CD4-positive, alpha-beta memory T cell (primary cell): Measurements from ENCODE around the gene C10orf95. TPM values are rescaled to one million over a fixed set of nuclear protein-coding genes. Genes with fewer than 3 reads are reported as not detected.
"Not testable (repeated sequence)": the region's sequence is repeated elsewhere in the genome, so short reads cannot be mapped to it uniquely, and the experiment has no call there.

Experiments used
- CTCF ChIA-PET: fragments of 350-600 bp; sonication (Branson Sonifier 250); formaldehyde crosslinking; loops from one replicate; lab custom pipeline; 2021; ENCODE audit warnings: inconsistent platforms; ENCODE audit not compliant: partially characterized antibody; lab: Charles Lee
- POLR2A ChIA-PET: fragments of 350-600 bp; sonication (Branson Sonifier 250); formaldehyde crosslinking; loops from one replicate; lab custom pipeline; 2021; ENCODE audit not compliant: partially characterized antibody; lab: Charles Lee
- DNase-seq, 5 donors: peaks; one replicate each; pipeline versions ENCODE4 v3.0.0 to v3.0.0-alpha.2; 2020 to 2022; ENCODE audit warnings: mixed read lengths in 1 of 5
- H3K27ac ChIP-seq: one replicate; pipeline ENCODE4 v1.7.0; 2013; ENCODE audit warnings: low read depth, low read length
- H3K27me3 ChIP-seq: 2 replicates; pipeline ENCODE4 v1.7.0; 2013; ENCODE audit warnings: mild to moderate bottlenecking, low read length, moderate library complexity; ENCODE audit not compliant: insufficient read depth
- H3K36me3 ChIP-seq: 2 replicates; pipeline ENCODE4 v1.7.0; 2013; ENCODE audit warnings: mild to moderate bottlenecking, low read length, moderate library complexity; ENCODE audit not compliant: insufficient read depth
- H3K4me1 ChIP-seq: 2 replicates; pipeline ENCODE4 v1.7.0; 2013; ENCODE audit warnings: mild to moderate bottlenecking, low read length, moderate library complexity; ENCODE audit not compliant: insufficient read depth
- H3K4me3 ChIP-seq, 2 donors: one replicate each; pipeline ENCODE4 v1.7.0; 2013; ENCODE audit warnings: low read length in 2 of 2, mild to moderate bottlenecking in 1 of 2
- H3K9me3 ChIP-seq, 2 donors: one replicate each; pipeline ENCODE4 v1.7.0; 2013; ENCODE audit warnings: low read length in 2 of 2, control low read depth in 1 of 2; ENCODE audit not compliant: control insufficient read depth in 1 of 2
- H3K27ac Mint-ChIP-seq, 7 donors: one replicate each; pipeline ENCODE4 v1.8.0; 2020 to 2021; ENCODE audit warnings: mixed read lengths in 7 of 7, mild to moderate bottlenecking in 6 of 7, inconsistent platforms in 3 of 7, moderate library complexity in 3 of 7
- H3K27me3 Mint-ChIP-seq, 2 donors: one replicate each; pipeline ENCODE4 v1.8.0; 2020 to 2021; ENCODE audit warnings: mixed read lengths in 2 of 2
- H3K36me3 Mint-ChIP-seq, 2 donors: one replicate each; pipeline ENCODE4 v1.8.0; 2020 to 2021; ENCODE audit warnings: mixed read lengths in 2 of 2, inconsistent platforms in 1 of 2, mild to moderate bottlenecking in 1 of 2
- H3K4me1 Mint-ChIP-seq, 4 donors: one replicate each; pipeline ENCODE4 v1.8.0; 2020 to 2021; ENCODE audit warnings: mixed read lengths in 4 of 4, mild to moderate bottlenecking in 1 of 4
- H3K4me3 Mint-ChIP-seq, 8 donors: one replicate each; pipeline ENCODE4 v1.8.0; 2020 to 2021; ENCODE audit warnings: mixed read lengths in 8 of 8, mild to moderate bottlenecking in 7 of 8, moderate library complexity in 6 of 8, inconsistent platforms in 3 of 8
- H3K9me3 Mint-ChIP-seq, 8 donors: one replicate each; pipeline ENCODE4 v1.8.0; 2020 to 2021; ENCODE audit warnings: mixed read lengths in 8 of 8, mild to moderate bottlenecking in 5 of 8, inconsistent platforms in 3 of 8, moderate library complexity in 1 of 8
- intact Hi-C: fragments of 100-400 bp; cut with micrococcal nuclease; formaldehyde crosslinking; loops from one replicate; pipeline ENCODE4 v1.15.1; 2023
- polyA plus RNA-seq, 2 donors: library from polyadenylated mRNA; unstranded; fragments of 300-500 nt; fragmentation: Illumina TruSeq; gene quantifications; one replicate each; pipeline ENCODE4 v1.2.3, GENCODE V29; 2021
- total RNA-seq, 2 experiments: library from RNA; stranded (reverse); gene quantifications; one replicate each; pipeline ENCODE4 v1.2.3, GENCODE V29; 2021

C10orf95 gene
- total and polyA plus RNA-seq, 4 experiments from 2014 or later = 0.41 to 1.6 (median 0.65) TPM

DNA sequence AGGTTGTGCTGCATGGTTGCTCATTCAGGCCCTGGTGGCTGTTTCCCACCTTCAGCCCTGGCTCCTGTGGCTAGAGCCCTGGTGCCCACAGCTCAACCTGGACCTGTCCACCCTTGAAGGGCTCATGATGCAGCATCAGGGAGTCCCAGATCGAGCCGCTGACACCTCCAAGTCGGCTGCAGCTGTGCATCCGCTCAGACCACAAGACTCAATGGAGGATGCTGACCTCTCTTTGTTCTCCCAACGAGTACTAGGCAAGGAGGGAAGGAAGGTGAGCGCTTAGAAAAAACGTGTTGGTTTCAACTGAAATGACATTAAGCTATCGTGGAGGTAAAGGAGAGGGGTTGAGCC is 9.5 kb upstream of the C10orf95 start:
- Mint-ChIP-seq H3K4me3 (peak overlapping the region; percentile 83 to 95 (median 90)), H3K4me1 (peaks cover 16 to 38% (median 23%) of the 10 kb centered on the region in 4 donors), H3K9me3 (peaks cover 0 to 2% (median 0%) of the 10 kb centered on the region in 8 donors), H3K27ac (peak overlapping the region; percentile 69 to 95 (median 84)), H3K27me3 (no peaks in the 10 kb centered on the region), H3K36me3 (peaks cover 2 to 4% of the 10 kb centered on the region in 2 donors)
- H3K4me1 ChIP-seq = peaks cover 16% of the 10 kb centered on the region
- H3K27ac ChIP-seq = peak overlapping the region; percentile 70
- H3K36me3 ChIP-seq = no peaks in the 10 kb centered on the region
- no peaks in the 10 kb centered on the region for H3K9me3 ChIP-seq
- DNase-seq = no peak
- CTCF ChIA-PET = interaction anchor here (0.7 to 3.6 kb wide), 7 partner anchors 9 to 123 kb away, joined by 3 to 22 read pairs (median 7); partner anchors contain the start of genes C10orf95, CUEDC2 and NFKB2
- H3K27me3 ChIP-seq = no peaks in the 10 kb centered on the region
- peak overlapping the region; percentile 14 to 85 for H3K4me3 ChIP-seq
- POLR2A ChIA-PET = interaction anchor here (1.2 to 5.6 kb wide), 11 partner anchors 10 to 230 kb away, joined by 3 to 126 read pairs (median 10); partner anchors contain the start of genes ACTR1A, C10orf95, CUEDC2 and FBXL15
- intact Hi-C loops = loop anchor here (1.0 to 5.0 kb wide), 7 partner anchors 11 to 329 kb away; partner anchors contain the start of genes ACTR1A, CUEDC2, GBF1 and PPRC1

DNA sequence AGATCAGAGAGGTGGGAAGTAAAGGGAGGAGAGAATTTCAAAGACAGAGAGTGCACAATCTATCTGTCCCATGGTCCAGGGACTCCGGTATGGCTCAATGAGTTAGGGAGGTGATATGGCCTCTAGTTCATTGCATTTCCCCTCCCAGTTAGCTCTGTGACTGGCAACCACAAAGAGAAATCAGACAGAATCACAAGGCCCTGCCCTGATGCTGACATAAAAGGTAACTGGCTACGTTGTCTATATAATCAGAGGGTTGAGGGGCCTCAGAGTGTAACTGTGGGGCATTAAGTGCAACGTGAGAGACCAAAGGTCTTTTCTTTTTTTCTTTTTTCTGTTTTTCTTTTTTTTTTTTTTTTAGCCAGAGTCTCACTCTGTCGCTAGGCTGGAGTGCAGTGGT is 7.3 kb upstream of the C10orf95 start:
- Histone ChIP-seq H3K36me3 (no peaks in the 10 kb centered on the region), H3K9me3 (no peaks in the 10 kb centered on the region), H3K27ac (no peak overlapping the region), H3K27me3 (no peaks in the 10 kb centered on the region), H3K4me3 (no peak overlapping the region), H3K4me1 (peaks cover 16% of the 10 kb centered on the region)
- intact Hi-C loops = no loop called here
- H3K27me3 Mint-ChIP-seq = no peaks in the 10 kb centered on the region
- ChIA-PET POLR2A (interaction anchor here (1.0 to 5.6 kb wide), 2 partner anchors 7 to 26 kb away, joined by 4 to 126 read pairs; partner anchors contain the start of genes C10orf95 and CUEDC2), CTCF (no interaction called here)
- H3K4me1 Mint-ChIP-seq = peaks cover 17 to 36% (median 23%) of the 10 kb centered on the region in 4 donors
- no peak overlapping the region for H3K27ac Mint-ChIP-seq
- no peak for DNase-seq
- peaks cover 4 to 5% of the 10 kb centered on the region in 2 donors for H3K36me3 Mint-ChIP-seq
- H3K4me3 Mint-ChIP-seq = no peak overlapping the region
- H3K9me3 Mint-ChIP-seq = peaks cover 0 to 2% (median 0%) of the 10 kb centered on the region in 8 donors

- peaks cover 8% of the 10 kb centered on the region in 2 donors for H3K36me3 Mint-ChIP-seq
- peaks cover 21 to 36% (median 24%) of the 10 kb centered on the region in 4 donors for H3K4me1 Mint-ChIP-seq
- H3K4me3 Mint-ChIP-seq = no peak overlapping the region
- peak overlapping the region in 4 of 7 donors; percentile 36 to 59 (median 54) for H3K27ac Mint-ChIP-seq
- H3K27me3 Mint-ChIP-seq = no peaks in the 10 kb centered on the region
- H3K27ac ChIP-seq = no peak overlapping the region
- no peak overlapping the region for H3K4me3 ChIP-seq
- ChIA-PET CTCF (interaction anchor here (1.1 kb wide), 2 partner anchors 21 to 286 kb away, joined by 3 to 4 read pairs; no protein-coding TSS in a partner anchor), POLR2A (interaction anchor here (2.1 kb wide), 1 partner anchor 37 kb away, joined by 7 read pairs; the partner anchor contains the start of gene FBXL15)
- no peak for DNase-seq
- no peaks in the 10 kb centered on the region for H3K9me3 ChIP-seq
- H3K9me3 Mint-ChIP-seq = peaks cover 0 to 2% (median 0%) of the 10 kb centered on the region in 8 donors
- no peaks in the 10 kb centered on the region for H3K27me3 ChIP-seq
- peaks cover 4% of the 10 kb centered on the region for H3K36me3 ChIP-seq
- intact Hi-C loops = no loop called here
- peaks cover 20% of the 10 kb centered on the region for H3K4me1 ChIP-seq
Measured at GRCh38 chr10:102457591-102458150, 6.3 kb upstream of the C10orf95 start.

- CTCF ChIA-PET = no interaction called here
- H3K27ac ChIP-seq = no peak overlapping the region
Measured at GRCh38 chr10:102455893-102456471, 4.6 kb upstream of the C10orf95 start.

GRCh38 chr10:102454662-102455487 is 3.5 kb upstream of the C10orf95 start:
- POLR2A ChIA-PET, H3K4me3 ChIP-seq, H3K9me3 Mint-ChIP-seq, intact Hi-C loops, H3K27ac ChIP-seq, DNase-seq, H3K4me3 Mint-ChIP-seq, H3K36me3 ChIP-seq, CTCF ChIA-PET, H3K27me3 ChIP-seq, H3K9me3 ChIP-seq, H3K27me3 Mint-ChIP-seq: not testable (repeated sequence)
- Mint-ChIP-seq H3K36me3 (peaks cover 8 to 20% of the 10 kb centered on the region in 2 donors), H3K27ac (peak overlapping the region in 1 of 7 donors; percentile 42), H3K4me1 (peaks cover 5 to 28% (median 18%) of the 10 kb centered on the region in 4 donors)
- H3K4me1 ChIP-seq = peaks cover 18% of the 10 kb centered on the region

More at GRCh38 chr10:102455893-102456471, 4.6 kb upstream of the C10orf95 start:
- peaks cover 23% of the 10 kb centered on the region for H3K4me1 ChIP-seq
- no peak overlapping the region for H3K4me3 Mint-ChIP-seq
- DNase-seq = no peak
- POLR2A ChIA-PET = interaction anchor here (2.1 kb wide), 1 partner anchor 35 kb away, joined by 7 read pairs; the partner anchor contains the start of gene FBXL15
- H3K27me3 ChIP-seq = no peaks in the 10 kb centered on the region
- H3K36me3 Mint-ChIP-seq = peaks cover 8 to 17% of the 10 kb centered on the region in 2 donors
- peaks cover 5% of the 10 kb centered on the region for H3K36me3 ChIP-seq
- no peaks in the 10 kb centered on the region for H3K27me3 Mint-ChIP-seq
- H3K9me3 Mint-ChIP-seq = peaks cover 0 to 2% (median 0%) of the 10 kb centered on the region in 8 donors
- H3K9me3 ChIP-seq = no peaks in the 10 kb centered on the region
- peak overlapping the region in 1 of 7 donors; percentile 77 for H3K27ac Mint-ChIP-seq
- peaks cover 10 to 37% (median 21%) of the 10 kb centered on the region in 4 donors for H3K4me1 Mint-ChIP-seq
- intact Hi-C loops = no loop called here
- H3K4me3 ChIP-seq = no peak overlapping the region

GRCh38 chr10:102453502-102453901 is 2.2 kb upstream of the C10orf95 start:
- no peak overlapping the region for H3K27ac ChIP-seq
- intact Hi-C loops = no loop called here
- Mint-ChIP-seq H3K4me3 (peak overlapping the region in 1 of 8 donors; percentile 42), H3K27me3 (no peaks in the 10 kb centered on the region), H3K36me3 (peaks cover 8 to 22% of the 10 kb centered on the region in 2 donors), H3K9me3 (no peaks in the 10 kb centered on the region), H3K27ac (peak overlapping the region in 1 of 7 donors; percentile 77), H3K4me1 (peaks cover 10 to 31% (median 23%) of the 10 kb centered on the region in 4 donors)
- no peak for DNase-seq
- peaks cover 23% of the 10 kb centered on the region for H3K4me1 ChIP-seq
- H3K4me3 ChIP-seq = no peak overlapping the region
- POLR2A ChIA-PET = interaction anchor here (0.7 to 5.9 kb wide), 2 partner anchors 8 to 20 kb away, joined by 3 to 126 read pairs; no protein-coding TSS in a partner anchor
- H3K9me3 ChIP-seq = no peaks in the 10 kb centered on the region
- H3K27me3 ChIP-seq = no peaks in the 10 kb centered on the region
- peaks cover 5% of the 10 kb centered on the region for H3K36me3 ChIP-seq
- CTCF ChIA-PET = interaction anchor here (4.4 kb wide), 1 partner anchor 55 kb away, joined by 20 read pairs; no protein-coding TSS in a partner anchor
